Nephron (organoid): ENCODE results near the gene CHPT1.

ENCODE experiments used
- H3K27ac Mint-ChIP-seq, 3 experiments: 2 replicates each; pipeline ENCODE4 v1.8.0; 2020; ENCODE audit warnings: mixed read lengths in 3 of 3, mild to moderate bottlenecking in 2 of 3, moderate library complexity in 1 of 3
- H3K27me3 Mint-ChIP-seq: 2 replicates; pipeline ENCODE4 v1.8.0; 2021; ENCODE audit warnings: low read depth, mild to moderate bottlenecking, moderate library complexity, mixed read lengths
- H3K36me3 Mint-ChIP-seq: 2 replicates; pipeline ENCODE4 v1.8.0; 2020; ENCODE audit warnings: low read depth, mixed read lengths
- H3K4me1 Mint-ChIP-seq: 2 replicates; pipeline ENCODE4 v1.8.0; 2020; ENCODE audit warnings: mixed read lengths
- H3K4me3 Mint-ChIP-seq, 3 experiments: 2 replicates each; pipeline ENCODE4 v1.8.0; 2020; ENCODE audit warnings: mild to moderate bottlenecking in 3 of 3, mixed read lengths in 3 of 3, moderate library complexity in 2 of 3
- H3K9me3 Mint-ChIP-seq: 2 replicates; pipeline ENCODE4 v1.8.0; 2020; ENCODE audit warnings: mixed read lengths
- TF ChIP-seq, protein P1 (sequence below), 3 experiments: fragments of 200-600 bp; sonication (generic); IDR thresholded peaks; one replicate each; pipeline ENCODE4 v1.5.0; 2021; ENCODE audit warnings: antibody characterized with exemption in 3 of 3; ENCODE audit not compliant: unreplicated experiment in 3 of 3

CHPT1 gene

DNA sequence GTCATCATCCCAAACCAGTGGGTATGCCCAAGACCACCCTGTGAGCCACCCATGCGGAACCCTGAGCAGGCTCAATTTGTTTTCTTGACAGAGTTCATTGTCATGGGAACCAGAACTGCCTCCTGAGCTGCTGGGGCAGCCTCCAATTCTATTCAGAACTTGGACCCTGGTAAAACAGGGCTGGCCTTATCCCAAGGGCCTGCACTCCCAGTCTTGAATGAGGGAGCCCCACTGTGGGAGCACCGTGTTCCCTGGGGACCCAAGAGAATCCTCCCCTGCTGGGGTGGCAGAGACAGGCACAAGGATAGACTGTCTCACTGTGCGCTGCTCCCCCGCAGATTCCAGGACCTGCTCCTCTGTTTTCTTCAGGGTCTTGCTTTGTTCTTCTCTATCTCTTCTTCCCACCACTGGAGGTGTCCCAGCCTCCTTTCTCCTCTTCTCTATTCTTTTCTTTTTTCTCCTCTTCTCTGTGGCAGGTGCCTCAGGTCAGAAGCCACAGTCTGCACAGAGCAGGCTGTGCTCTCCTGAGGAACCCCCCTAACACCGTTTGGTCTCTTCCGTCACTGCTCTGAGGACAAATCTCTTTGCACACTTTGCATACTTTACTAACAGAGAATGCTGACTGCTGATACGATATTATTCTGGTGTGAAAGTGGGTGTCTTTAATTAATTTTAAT lies 31.2 kb upstream of the CHPT1 start:
- no peaks in the 10 kb centered on the region for H3K27me3 Mint-ChIP-seq
- TF ChIP-seq, protein P1, sequence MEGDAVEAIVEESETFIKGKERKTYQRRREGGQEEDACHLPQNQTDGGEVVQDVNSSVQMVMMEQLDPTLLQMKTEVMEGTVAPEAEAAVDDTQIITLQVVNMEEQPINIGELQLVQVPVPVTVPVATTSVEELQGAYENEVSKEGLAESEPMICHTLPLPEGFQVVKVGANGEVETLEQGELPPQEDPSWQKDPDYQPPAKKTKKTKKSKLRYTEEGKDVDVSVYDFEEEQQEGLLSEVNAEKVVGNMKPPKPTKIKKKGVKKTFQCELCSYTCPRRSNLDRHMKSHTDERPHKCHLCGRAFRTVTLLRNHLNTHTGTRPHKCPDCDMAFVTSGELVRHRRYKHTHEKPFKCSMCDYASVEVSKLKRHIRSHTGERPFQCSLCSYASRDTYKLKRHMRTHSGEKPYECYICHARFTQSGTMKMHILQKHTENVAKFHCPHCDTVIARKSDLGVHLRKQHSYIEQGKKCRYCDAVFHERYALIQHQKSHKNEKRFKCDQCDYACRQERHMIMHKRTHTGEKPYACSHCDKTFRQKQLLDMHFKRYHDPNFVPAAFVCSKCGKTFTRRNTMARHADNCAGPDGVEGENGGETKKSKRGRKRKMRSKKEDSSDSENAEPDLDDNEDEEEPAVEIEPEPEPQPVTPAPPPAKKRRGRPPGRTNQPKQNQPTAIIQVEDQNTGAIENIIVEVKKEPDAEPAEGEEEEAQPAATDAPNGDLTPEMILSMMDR (IDR thresholded peaks at IDR 0.05; ENCODE audit: unreplicated experiment in 3 of 3) = no peak
- H3K9me3 Mint-ChIP-seq = no peaks in the 10 kb centered on the region
- no peak overlapping the region for H3K4me3 Mint-ChIP-seq
- H3K36me3 Mint-ChIP-seq = no peaks in the 10 kb centered on the region
- peaks cover 5% of the 10 kb centered on the region for H3K4me1 Mint-ChIP-seq
- no peak overlapping the region for H3K27ac Mint-ChIP-seq

DNA sequence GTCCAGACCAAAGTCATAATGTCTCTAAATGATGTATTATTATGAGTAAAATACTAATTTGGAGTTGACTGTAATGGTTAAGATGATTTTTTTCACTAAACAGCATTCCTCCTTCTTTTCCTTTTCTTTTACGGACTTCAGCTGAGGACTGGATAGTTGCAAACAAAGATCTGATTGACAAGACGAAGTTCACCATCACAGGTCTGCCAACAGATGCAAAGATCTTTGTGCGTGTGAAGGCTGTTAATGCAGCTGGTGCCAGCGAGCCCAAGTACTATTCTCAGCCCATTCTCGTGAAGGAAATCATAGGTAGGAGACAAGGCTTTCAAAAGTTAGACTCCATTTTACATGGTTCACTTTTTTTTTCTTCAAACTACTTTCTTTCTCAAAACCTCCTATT lies 29.8 kb upstream of the CHPT1 start:
- Mint-ChIP-seq H3K9me3 (no peaks in the 10 kb centered on the region), H3K4me1 (peaks cover 5% of the 10 kb centered on the region), H3K27me3 (no peaks in the 10 kb centered on the region), H3K36me3 (no peaks in the 10 kb centered on the region), H3K4me3 (no peak overlapping the region), H3K27ac (no peak overlapping the region)
- TF ChIP-seq, protein P1 (IDR thresholded peaks at IDR 0.05; ENCODE audit: unreplicated experiment in 3 of 3) = no peak

DNA sequence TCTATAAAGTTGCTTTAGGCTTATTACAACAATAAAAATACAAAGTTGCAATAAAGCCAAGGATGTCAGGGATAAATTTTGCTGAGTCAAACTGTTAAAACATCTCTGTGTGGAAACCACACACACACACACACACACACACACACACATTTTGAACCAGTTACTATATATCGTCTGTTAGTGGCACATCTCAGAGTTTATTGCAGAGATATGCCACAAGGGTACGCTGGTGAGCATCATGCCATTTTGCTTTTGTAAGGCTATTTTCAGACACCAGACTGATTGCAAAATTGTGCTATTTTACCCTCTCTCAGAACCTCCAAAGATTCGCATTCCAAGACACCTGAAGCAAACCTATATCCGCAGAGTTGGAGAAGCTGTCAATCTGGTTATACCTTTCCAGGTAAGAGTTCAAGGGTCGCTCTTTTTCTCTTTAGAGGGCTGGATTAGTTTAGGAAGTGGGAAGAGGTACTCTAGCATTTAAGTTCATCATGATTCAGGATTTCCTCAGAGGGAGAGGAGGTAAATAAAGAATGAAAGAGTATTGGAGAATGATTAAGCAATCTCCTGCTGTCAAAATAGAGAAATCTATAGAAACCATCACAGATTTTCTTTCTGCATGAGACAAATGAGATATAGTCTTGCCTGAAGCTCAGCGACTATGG lies 27.3 kb upstream of the CHPT1 start:
- TF ChIP-seq, protein P1 (IDR thresholded peaks at IDR 0.05; ENCODE audit: unreplicated experiment in 3 of 3) = peak in 2 of 3 experiments; percentile 23 to 24
- no peak overlapping the region for H3K4me3 Mint-ChIP-seq
- no peaks in the 10 kb centered on the region for H3K27me3 Mint-ChIP-seq
- no peaks in the 10 kb centered on the region for H3K36me3 Mint-ChIP-seq
- H3K9me3 Mint-ChIP-seq = no peaks in the 10 kb centered on the region
- peaks cover 5% of the 10 kb centered on the region for H3K4me1 Mint-ChIP-seq
- H3K27ac Mint-ChIP-seq = no peak overlapping the region

- no peaks in the 10 kb centered on the region for H3K27me3 Mint-ChIP-seq
- no peak overlapping the region for H3K27ac Mint-ChIP-seq
- H3K9me3 Mint-ChIP-seq = no peaks in the 10 kb centered on the region
- TF ChIP-seq, protein P1 (IDR thresholded peaks at IDR 0.05; ENCODE audit: unreplicated experiment in 3 of 3) = no peak
- H3K4me1 Mint-ChIP-seq = peaks cover 5% of the 10 kb centered on the region
- no peak overlapping the region for H3K4me3 Mint-ChIP-seq
- H3K36me3 Mint-ChIP-seq = no peaks in the 10 kb centered on the region
Measured at GRCh38 chr12:101671157-101671791, 26.2 kb upstream of the CHPT1 start.

GRCh38 chr12:101671833-101672232 lies 25.6 kb upstream of the CHPT1 start:
- Mint-ChIP-seq H3K9me3 (no peaks in the 10 kb centered on the region), H3K27ac (no peak overlapping the region), H3K4me3 (no peak overlapping the region), H3K36me3 (no peaks in the 10 kb centered on the region), H3K27me3 (no peaks in the 10 kb centered on the region), H3K4me1 (peaks cover 4% of the 10 kb centered on the region)
- TF ChIP-seq, protein P1 (IDR thresholded peaks at IDR 0.05; ENCODE audit: unreplicated experiment in 3 of 3) = no peak
